ENCODE results near the gene NOS1AP. TPM values are rescaled to one million over a fixed set of nuclear protein-coding genes. Genes with fewer than 3 reads are reported as not detected.

The NOS1AP gene
- total and polyA plus RNA-seq, 2 donors (not counting 3 experiments of a cell fraction or from before 2014, with no cell fraction given): 1.3 to 5.4 TPM

- H2AFZ ChIP-seq (ENCODE audit: low read depth, low read length): no peak overlapping the region
- intact Hi-C loops (cut with micrococcal nuclease) (no loop called here), dilution Hi-C loops (cut with MboI; ENCODE audit: extremely low pct_ligation_motif_present, low sequenced_read_pairs) (no loop called here)
- no peaks in the 10 kb centered on the region for H3K36me3 ChIP-seq (ENCODE audit: control insufficient read depth in 2 of 2, extremely low read depth in 1 of 2, insufficient read depth in 2 of 2, low read length in 2 of 2)
- no peaks in the 10 kb centered on the region for H3K9me3 ChIP-seq (replicated peaks; ENCODE audit: control insufficient read depth, insufficient read depth, low read length)
- no peak overlapping the region for H3K27ac ChIP-seq (ENCODE audit: insufficient read depth, low read depth, low read length)
- H3K4me3 ChIP-seq (replicated peaks in 1 of 3; ENCODE audit: insufficient read depth in 1 of 3, low read depth in 1 of 3, low read length in 3 of 3): no peak overlapping the region
- H3K79me2 ChIP-seq (ENCODE audit: control insufficient read depth, insufficient read depth, low read length): no peaks in the 10 kb centered on the region
- H4K20me1 ChIP-seq (replicated peaks; ENCODE audit: control insufficient read depth, extremely low read depth, insufficient read depth, low read length): no peaks in the 10 kb centered on the region
- POLR2A ChIA-PET: no interaction called here
- CTCF ChIA-PET: no interaction called here
- peaks cover 20% of the 10 kb centered on the region for H3K4me1 ChIP-seq (ENCODE audit: control insufficient read depth, extremely low read depth, insufficient read depth, low read length)
- TF ChIP-seq JUN (IDR thresholded peaks at IDR 0.05; ENCODE audit: borderline replicate concordance, insufficient read depth, insufficient read length, low read depth) (no peak), MYC (IDR thresholded peaks at IDR 0.05; ENCODE audit: low read depth, low read length) (no peak), EZH2 (IDR thresholded peaks at IDR 0.05; ENCODE audit: borderline replicate concordance, low read depth, low read length, severe bottlenecking) (no peak), MAX (IDR thresholded peaks at IDR 0.05; ENCODE audit: insufficient read depth, insufficient read length) (no peak), GATA2 (IDR thresholded peaks at IDR 0.05; ENCODE audit: insufficient read depth, insufficient read length, low read depth, low read length) (no peak), POLR2A (IDR thresholded peaks at IDR 0.05; ENCODE audit: low read depth, low read length) (no peak), POLR2AphosphoS5 (IDR thresholded peaks at IDR 0.05; ENCODE audit: insufficient read depth, low read depth, low read length) (no peak), FOS (IDR thresholded peaks at IDR 0.05; ENCODE audit: borderline replicate concordance, insufficient read depth, low read length) (no peak)
- TF ChIP-seq, protein P1, sequence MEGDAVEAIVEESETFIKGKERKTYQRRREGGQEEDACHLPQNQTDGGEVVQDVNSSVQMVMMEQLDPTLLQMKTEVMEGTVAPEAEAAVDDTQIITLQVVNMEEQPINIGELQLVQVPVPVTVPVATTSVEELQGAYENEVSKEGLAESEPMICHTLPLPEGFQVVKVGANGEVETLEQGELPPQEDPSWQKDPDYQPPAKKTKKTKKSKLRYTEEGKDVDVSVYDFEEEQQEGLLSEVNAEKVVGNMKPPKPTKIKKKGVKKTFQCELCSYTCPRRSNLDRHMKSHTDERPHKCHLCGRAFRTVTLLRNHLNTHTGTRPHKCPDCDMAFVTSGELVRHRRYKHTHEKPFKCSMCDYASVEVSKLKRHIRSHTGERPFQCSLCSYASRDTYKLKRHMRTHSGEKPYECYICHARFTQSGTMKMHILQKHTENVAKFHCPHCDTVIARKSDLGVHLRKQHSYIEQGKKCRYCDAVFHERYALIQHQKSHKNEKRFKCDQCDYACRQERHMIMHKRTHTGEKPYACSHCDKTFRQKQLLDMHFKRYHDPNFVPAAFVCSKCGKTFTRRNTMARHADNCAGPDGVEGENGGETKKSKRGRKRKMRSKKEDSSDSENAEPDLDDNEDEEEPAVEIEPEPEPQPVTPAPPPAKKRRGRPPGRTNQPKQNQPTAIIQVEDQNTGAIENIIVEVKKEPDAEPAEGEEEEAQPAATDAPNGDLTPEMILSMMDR (IDR thresholded peaks at IDR 0.05; ENCODE audit: extremely low read depth in 1 of 2, insufficient read depth in 1 of 2, low read depth in 1 of 2, low read length in 2 of 2): no peak
- H3K9ac ChIP-seq (replicated peaks; ENCODE audit: extremely low read depth, insufficient read depth, low read length): no peak overlapping the region
- BruUV-seq (replicated peaks): no TSS peak
- H3K27me3 ChIP-seq (ENCODE audit: control insufficient read depth in 2 of 2, insufficient read depth in 2 of 2, low read length in 2 of 2): no peaks in the 10 kb centered on the region
- no peak for DNase-seq (ENCODE audit: low read depth, low spot score)
- H3K9me1 ChIP-seq (replicated peaks; ENCODE audit: control insufficient read depth, extremely low read depth, insufficient read depth, low read length): no peaks in the 10 kb centered on the region
- no peak for FAIRE-seq
- no peak overlapping the region for H3K4me2 ChIP-seq (ENCODE audit: insufficient read depth, low read length)
These were observed 148.2 kb downstream of the NOS1AP start for GRCh38 chr1:162217706-162218105.
